ENCODE data around the gene DUOX2. TPM values are rescaled to one million over a fixed set of nuclear protein-coding genes. Genes with fewer than 3 reads are reported as not detected.

The DUOX2 gene
- total RNA-seq, 1 experiment from 2014 or later, result not detected

DNA sequence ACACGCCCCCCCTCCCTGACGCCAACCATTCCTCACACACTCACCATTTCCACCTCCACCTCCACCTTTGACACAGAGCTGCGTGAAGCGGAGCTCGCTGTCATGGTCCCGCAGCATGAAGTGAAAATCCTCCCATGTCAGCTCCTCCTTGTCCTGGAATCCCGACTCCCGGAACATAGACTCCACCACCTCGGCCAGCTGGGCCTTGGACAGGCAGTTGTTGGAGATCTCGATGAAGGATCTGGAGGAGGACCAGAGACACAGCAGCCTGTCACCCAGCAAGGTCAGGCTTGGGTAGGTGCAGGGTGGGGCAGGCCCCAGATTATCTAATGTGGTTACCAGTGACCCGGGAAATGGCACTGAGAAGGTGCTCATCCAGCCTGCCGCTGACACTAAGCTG lies 12.2 kb downstream of the DUOX2 start:
- no peaks in the 10 kb centered on the region for H3K9me2 ChIP-seq (ENCODE audit: insufficient read depth)
- no peaks in the 10 kb centered on the region for H3K4me1 ChIP-seq (replicated peaks; ENCODE audit: insufficient read depth)
- H2AFZ ChIP-seq, result no peak overlapping the region
- no peak overlapping the region for H3K27ac ChIP-seq
- intact Hi-C loops (cut with micrococcal nuclease; ENCODE audit: unreplicated experiment), result no loop called here
- no TSS peak for BruUV-seq (replicated peaks)
- H3K4me2 ChIP-seq, result no peak overlapping the region
- no peaks in the 10 kb centered on the region for H3F3A ChIP-seq (ENCODE audit: insufficient read depth, low read depth)
- no peaks in the 10 kb centered on the region for H3K79me2 ChIP-seq (ENCODE audit: low read depth)
- ChIA-PET CTCF (no interaction called here), POLR2A (ENCODE audit: unreplicated experiment) (no interaction called here)
- no peaks in the 10 kb centered on the region for H3K9me3 ChIP-seq (ENCODE audit: insufficient read depth, low read depth)
- TF ChIP-seq CTCF (conservative IDR thresholded peaks at IDR 0.05) (no peak), EZH2 (IDR thresholded peaks at IDR 0.05; ENCODE audit: low read depth) (no peak)
- no peaks in the 10 kb centered on the region for H3K27me3 ChIP-seq (ENCODE audit: insufficient read depth, low read depth)
- H3K4me3 ChIP-seq, result no peak overlapping the region
- DNase-seq, result no peak
- no peaks in the 10 kb centered on the region for H3K36me3 ChIP-seq (ENCODE audit: low read depth)
- no peaks in the 10 kb centered on the region for H4K20me1 ChIP-seq (ENCODE audit: insufficient read depth)

DNA sequence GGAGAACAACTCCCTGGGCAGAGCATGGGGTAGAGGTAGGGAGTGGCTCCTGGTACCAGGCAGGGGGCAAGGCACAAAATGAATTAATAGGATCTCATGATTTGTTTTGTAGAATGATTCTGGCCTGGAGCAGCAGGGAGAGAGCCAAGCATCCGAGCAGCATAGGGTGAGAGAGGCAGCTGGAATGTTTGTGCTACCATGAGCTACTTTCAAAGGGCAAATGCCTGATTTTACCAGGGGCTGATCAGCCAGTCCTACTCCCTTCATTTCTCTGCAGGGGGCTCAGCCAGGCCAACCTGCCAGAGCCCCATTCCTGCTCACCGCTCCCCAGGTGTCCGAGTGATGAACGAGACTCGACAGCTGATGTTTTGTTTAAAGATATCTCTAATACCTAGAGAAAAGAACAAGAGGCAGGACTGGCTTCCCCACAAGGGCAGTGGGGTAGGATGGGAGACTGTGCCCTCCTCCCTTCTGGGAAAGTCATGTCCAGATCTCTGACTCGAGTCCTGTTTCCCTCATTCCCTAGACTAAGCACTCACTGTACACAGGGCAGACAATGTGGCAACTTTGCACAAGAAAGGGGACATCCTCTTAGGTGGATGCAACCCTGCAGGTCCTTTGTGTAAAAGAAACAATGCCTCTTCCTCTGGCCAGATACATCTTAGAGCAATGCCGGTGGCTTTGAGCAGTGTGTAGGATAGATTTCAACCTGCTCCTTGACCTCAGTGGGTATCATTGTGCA lies 12.9 kb downstream of the DUOX2 start:
- no peak overlapping the region for H3K27ac ChIP-seq
- ChIA-PET CTCF (no interaction called here), POLR2A (ENCODE audit: unreplicated experiment) (no interaction called here)
- no peaks in the 10 kb centered on the region for H4K20me1 ChIP-seq (ENCODE audit: insufficient read depth)
- intact Hi-C loops (cut with micrococcal nuclease; ENCODE audit: unreplicated experiment), result no loop called here
- no TSS peak for BruUV-seq (replicated peaks)
- H2AFZ ChIP-seq, result no peak overlapping the region
- no peaks in the 10 kb centered on the region for H3K9me3 ChIP-seq (ENCODE audit: insufficient read depth, low read depth)
- H3K4me3 ChIP-seq, result no peak overlapping the region
- no peaks in the 10 kb centered on the region for H3K36me3 ChIP-seq (ENCODE audit: low read depth)
- no peaks in the 10 kb centered on the region for H3K4me1 ChIP-seq (replicated peaks; ENCODE audit: insufficient read depth)
- no peaks in the 10 kb centered on the region for H3F3A ChIP-seq (ENCODE audit: insufficient read depth, low read depth)
- H3K79me2 ChIP-seq (ENCODE audit: low read depth), result no peaks in the 10 kb centered on the region
- TF ChIP-seq CTCF (conservative IDR thresholded peaks at IDR 0.05) (no peak), EZH2 (IDR thresholded peaks at IDR 0.05; ENCODE audit: low read depth) (no peak)
- no peak overlapping the region for H3K4me2 ChIP-seq
- no peaks in the 10 kb centered on the region for H3K9me2 ChIP-seq (ENCODE audit: insufficient read depth)
- no peak for DNase-seq
- H3K27me3 ChIP-seq (ENCODE audit: insufficient read depth, low read depth), result no peaks in the 10 kb centered on the region

- TF ChIP-seq EZH2 (IDR thresholded peaks at IDR 0.05; ENCODE audit: low read depth) (no peak), CTCF (conservative IDR thresholded peaks at IDR 0.05) (no peak)
- H2AFZ ChIP-seq, result no peak overlapping the region
- ChIA-PET POLR2A (ENCODE audit: unreplicated experiment) (no interaction called here), CTCF (no interaction called here)
- H4K20me1 ChIP-seq (ENCODE audit: insufficient read depth), result no peaks in the 10 kb centered on the region
- no peaks in the 10 kb centered on the region for H3K4me1 ChIP-seq (replicated peaks; ENCODE audit: insufficient read depth)
- H3K79me2 ChIP-seq (ENCODE audit: low read depth), result no peaks in the 10 kb centered on the region
- H3K27me3 ChIP-seq (ENCODE audit: insufficient read depth, low read depth), result no peaks in the 10 kb centered on the region
- H3F3A ChIP-seq (ENCODE audit: insufficient read depth, low read depth), result no peaks in the 10 kb centered on the region
- no TSS peak for BruUV-seq (replicated peaks)
- no peaks in the 10 kb centered on the region for H3K9me2 ChIP-seq (ENCODE audit: insufficient read depth)
- no peaks in the 10 kb centered on the region for H3K9me3 ChIP-seq (ENCODE audit: insufficient read depth, low read depth)
- H3K36me3 ChIP-seq (ENCODE audit: low read depth), result no peaks in the 10 kb centered on the region
- no peak for DNase-seq
- H3K4me2 ChIP-seq, result no peak overlapping the region
- no peak overlapping the region for H3K27ac ChIP-seq
- intact Hi-C loops (cut with micrococcal nuclease; ENCODE audit: unreplicated experiment), result no loop called here
- no peak overlapping the region for H3K4me3 ChIP-seq
These were observed 14.3 kb downstream of the DUOX2 start for GRCh38 chr15:45099549-45100165.
